Renal pelvis (tissue), 12 donors: ENCODE measurements around the gene SELENOM. TPM values are rescaled to one million over a fixed set of nuclear protein-coding genes. Genes with fewer than 3 reads are reported as not detected.

Source experiments
- DNase-seq: peaks from one replicate; pipeline ENCODE4 v3.0.0-alpha.2; 2013
- long read RNA-seq, 16 experiments: transcript quantifications; one replicate each; lab custom pipeline, GENCODE V29; 2026
- polyA plus RNA-seq, 3 donors: library from polyadenylated mRNA; unstranded; fragments of 120-200 nt; gene quantifications; one replicate each; pipeline ENCODE4 v1.2.1, GENCODE V29; 2013; ENCODE audit not compliant: insufficient read length in 3 of 3

SELENOM gene, protein sequence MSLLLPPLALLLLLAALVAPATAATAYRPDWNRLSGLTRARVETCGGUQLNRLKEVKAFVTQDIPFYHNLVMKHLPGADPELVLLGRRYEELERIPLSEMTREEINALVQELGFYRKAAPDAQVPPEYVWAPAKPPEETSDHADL
- polyA plus RNA-seq, result 10 to 100 TPM in 1 of 3 donors, 1 to 10 TPM in 2; 7.6 to 13.5 (median 9.3) TPM
- long read RNA-seq, donor 1, transcript SELENOM-201 (5 exons, 694 nt), result major isoform, 16 of 17 reads
- long read RNA-seq, donor 1, partial matches to known transcripts, result 0 of 17 reads
- long read RNA-seq, donor 1, other reads (novel, unspliced or antisense), result 0 of 17 reads
- long read RNA-seq, donor 2, transcript SELENOM-201 (5 exons, 694 nt), result major isoform, 20 of 24 reads
- long read RNA-seq, donor 2, partial matches to known transcripts, result 0 of 24 reads
- long read RNA-seq, donor 2, other reads (novel, unspliced or antisense), result 0 of 24 reads
- long read RNA-seq, donor 3, transcript SELENOM-201 (5 exons, 694 nt), result major isoform, 36 of 38 reads
- long read RNA-seq, donor 3, partial matches to known transcripts, result 0 of 38 reads
- long read RNA-seq, donor 3, other reads (novel, unspliced or antisense), result 0 of 38 reads
- long read RNA-seq, donor 4, transcript SELENOM-201 (5 exons, 694 nt), result major isoform, 32 of 33 reads
- long read RNA-seq, donor 4, partial matches to known transcripts, result 0 of 33 reads
- long read RNA-seq, donor 4, other reads (novel, unspliced or antisense), result 0 of 33 reads
- long read RNA-seq, donor 5, transcript SELENOM-201 (5 exons, 694 nt), result major isoform, 14 of 16 reads
- long read RNA-seq, donor 5, partial matches to known transcripts, result 0 of 16 reads
- long read RNA-seq, donor 5, other reads (novel, unspliced or antisense), result 0 of 16 reads
- long read RNA-seq, donor 6, transcript SELENOM-201 (5 exons, 694 nt), result major isoform, 15 of 15 reads
- long read RNA-seq, donor 6, partial matches to known transcripts, result 0 of 15 reads
- long read RNA-seq, donor 6, other reads (novel, unspliced or antisense), result 0 of 15 reads
- long read RNA-seq, donor 7, transcript SELENOM-201 (5 exons, 694 nt), result major isoform, 19 of 23 reads
- long read RNA-seq, donor 7, partial matches to known transcripts, result 0 of 23 reads
- long read RNA-seq, donor 7, other reads (novel, unspliced or antisense), result 0 of 23 reads
- long read RNA-seq, donor 8, transcript SELENOM-201 (5 exons, 694 nt), result major isoform, 35 of 36 reads
- long read RNA-seq, donor 8, partial matches to known transcripts, result 0 of 36 reads
- long read RNA-seq, donor 8, other reads (novel, unspliced or antisense), result 0 of 36 reads
- long read RNA-seq, donor 9, transcript SELENOM-201 (5 exons, 694 nt), result major isoform, 16 of 18 reads
- long read RNA-seq, donor 9, partial matches to known transcripts, result 0 of 18 reads
- long read RNA-seq, donor 9, other reads (novel, unspliced or antisense), result 0 of 18 reads
- long read RNA-seq, donor 10, transcript SELENOM-201 (5 exons, 694 nt), result major isoform, 11 of 12 reads
- long read RNA-seq, donor 10, partial matches to known transcripts, result 0 of 12 reads
- long read RNA-seq, donor 10, other reads (novel, unspliced or antisense), result 0 of 12 reads
- long read RNA-seq, donor 11, transcript SELENOM-201 (5 exons, 694 nt), result major isoform, 14 of 14 reads
- long read RNA-seq, donor 11, partial matches to known transcripts, result 0 of 14 reads
- long read RNA-seq, donor 11, other reads (novel, unspliced or antisense), result 0 of 14 reads
- long read RNA-seq, donor 12, transcript SELENOM-201 (5 exons, 694 nt), result major isoform, 19 of 21 reads
- long read RNA-seq, donor 12, partial matches to known transcripts, result 0 of 21 reads
- long read RNA-seq, donor 12, other reads (novel, unspliced or antisense), result 0 of 21 reads
- long read RNA-seq, donor 13, transcript SELENOM-201 (5 exons, 694 nt), result major isoform, 12 of 13 reads
- long read RNA-seq, donor 13, partial matches to known transcripts, result 0 of 13 reads
- long read RNA-seq, donor 13, other reads (novel, unspliced or antisense), result 0 of 13 reads
- long read RNA-seq, donor 14, transcript SELENOM-201 (5 exons, 694 nt), result major isoform, 33 of 34 reads
- long read RNA-seq, donor 14, partial matches to known transcripts, result 0 of 34 reads
- long read RNA-seq, donor 14, other reads (novel, unspliced or antisense), result 0 of 34 reads
- long read RNA-seq, donor 15, transcript SELENOM-201 (5 exons, 694 nt), result major isoform, 30 of 39 reads
- long read RNA-seq, donor 15, partial matches to known transcripts, result 8 of 39 reads
- long read RNA-seq, donor 15, other reads (novel, unspliced or antisense), result 0 of 39 reads
- long read RNA-seq, donor 16, transcript SELENOM-201 (5 exons, 694 nt), result major isoform, 30 of 30 reads
- long read RNA-seq, donor 16, partial matches to known transcripts, result 0 of 30 reads
- long read RNA-seq, donor 16, other reads (novel, unspliced or antisense), result 0 of 30 reads

DNA sequence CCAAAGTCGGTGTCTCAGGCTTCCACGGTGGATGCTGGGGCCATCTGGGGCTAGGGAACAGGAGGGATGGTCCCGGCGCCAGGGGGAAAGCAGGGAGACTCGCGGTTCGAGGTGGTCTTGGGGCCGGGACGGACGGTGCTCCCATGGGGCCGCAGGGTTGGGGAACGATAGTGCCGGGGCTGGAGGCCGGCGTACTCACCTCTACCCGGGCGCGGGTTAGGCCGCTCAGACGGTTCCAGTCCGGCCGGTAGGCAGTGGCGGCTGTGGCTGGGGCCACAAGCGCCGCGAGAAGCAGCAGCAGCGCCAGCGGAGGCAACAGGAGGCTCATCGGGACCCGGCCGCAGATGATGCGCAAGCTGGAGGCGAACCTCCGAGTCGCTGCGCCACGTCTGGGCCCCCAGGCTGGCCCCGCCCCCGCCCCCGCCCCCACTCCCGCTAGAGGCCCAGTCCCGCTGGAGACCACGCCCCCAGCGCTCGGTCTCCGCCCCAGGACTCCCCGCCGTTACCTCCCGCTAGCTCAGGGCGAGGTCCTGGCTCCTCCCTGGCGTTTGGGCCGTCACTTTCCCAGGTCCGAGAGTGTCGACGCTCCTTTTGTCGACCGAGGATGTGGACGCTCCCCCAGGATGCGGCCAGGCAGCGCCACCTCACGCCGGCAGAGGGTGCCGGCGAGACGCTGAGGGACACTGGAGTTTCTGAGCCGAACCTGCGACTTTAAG lies at the start of gene SELENOM:
Gene SELENOM, minus strand, starts transcription at position 391 of the 716 bp plus-strand sequence. Its CDS starts 63 bp downstream, at position 328.
- peak; percentile 93 for DNase-seq

DNA sequence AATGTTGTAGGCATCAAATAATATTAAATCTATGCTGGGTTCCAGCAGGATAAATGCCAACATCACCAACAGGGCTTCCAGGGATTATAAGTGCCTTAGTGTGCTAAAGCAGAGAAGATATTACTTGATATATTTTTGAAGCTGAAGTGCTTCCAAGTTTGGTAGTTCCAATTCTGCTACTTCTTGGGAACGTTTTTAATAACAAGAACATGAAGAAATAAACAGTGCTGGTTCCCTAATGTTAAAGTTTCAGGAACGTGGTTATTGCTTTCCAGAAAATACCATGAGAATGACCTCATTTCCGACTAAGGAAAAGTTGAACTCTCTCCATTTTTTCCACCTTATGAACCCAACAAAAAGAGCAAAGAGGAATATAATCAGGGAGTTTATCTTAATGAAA lies 48.1 kb upstream of the SELENOM start:
- no peak for DNase-seq

DNA sequence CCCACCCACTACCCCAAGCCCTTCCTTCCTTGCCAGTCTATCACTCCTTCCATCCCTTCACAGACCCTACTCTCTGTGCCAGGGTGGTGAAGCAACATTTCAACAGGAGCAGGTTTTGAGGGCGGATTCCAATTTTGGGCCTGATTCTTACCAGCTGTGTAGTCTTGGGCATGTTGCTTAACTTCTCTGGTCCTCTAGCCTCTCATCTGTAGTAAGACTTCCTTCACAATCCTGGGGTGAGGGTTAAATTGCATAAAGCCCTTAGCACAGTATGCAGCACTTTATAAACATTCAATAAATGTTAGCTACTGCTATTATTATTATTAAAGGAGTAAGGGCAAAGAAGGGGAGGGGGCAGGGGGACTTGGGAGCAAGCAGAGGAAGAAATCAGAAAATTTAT lies 47.6 kb upstream of the SELENOM start:
- no peak for DNase-seq

DNA sequence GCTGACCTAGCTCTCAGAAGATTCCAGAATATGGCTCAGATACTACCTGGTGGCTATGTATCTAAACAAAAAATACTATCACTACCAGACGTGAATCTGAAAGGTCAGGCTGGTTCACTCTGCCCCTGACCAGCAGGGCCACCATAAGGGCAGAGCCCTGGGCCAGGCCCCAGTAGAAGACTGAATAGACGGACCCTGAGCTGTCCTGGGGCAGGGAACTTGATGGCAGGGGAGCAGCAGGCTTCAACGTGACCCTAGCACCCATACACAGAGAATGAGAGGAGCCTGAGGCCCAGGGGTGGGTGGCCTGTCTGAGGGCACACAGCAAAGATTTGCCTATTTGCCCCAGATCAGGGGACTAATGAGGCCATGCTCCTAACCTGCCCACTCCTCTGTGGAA lies 46.0 kb upstream of the SELENOM start:
- DNase-seq, result no peak

- no peak for DNase-seq
Observed at GRCh38 chr22:31151872-31152271, 44.5 kb upstream of the SELENOM start.

DNA sequence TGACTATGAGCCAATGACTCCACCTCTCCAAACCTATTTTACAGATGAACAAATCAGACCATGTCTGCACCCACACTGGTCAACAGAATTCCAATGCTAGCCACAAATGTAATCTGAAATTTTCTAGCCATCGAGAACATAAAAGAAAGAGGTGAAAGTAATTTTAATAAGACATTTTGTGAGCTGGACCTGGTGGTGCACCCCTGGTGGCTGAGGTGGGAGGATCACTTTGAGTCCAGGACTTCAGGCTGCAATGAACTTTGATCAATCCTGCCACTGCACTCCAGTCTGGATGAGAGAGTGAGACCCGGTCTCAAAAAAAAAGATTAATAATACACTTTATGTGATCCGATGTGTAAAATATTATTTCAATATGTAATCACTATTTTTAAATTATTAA lies 43.2 kb upstream of the SELENOM start:
- no peak for DNase-seq

DNA sequence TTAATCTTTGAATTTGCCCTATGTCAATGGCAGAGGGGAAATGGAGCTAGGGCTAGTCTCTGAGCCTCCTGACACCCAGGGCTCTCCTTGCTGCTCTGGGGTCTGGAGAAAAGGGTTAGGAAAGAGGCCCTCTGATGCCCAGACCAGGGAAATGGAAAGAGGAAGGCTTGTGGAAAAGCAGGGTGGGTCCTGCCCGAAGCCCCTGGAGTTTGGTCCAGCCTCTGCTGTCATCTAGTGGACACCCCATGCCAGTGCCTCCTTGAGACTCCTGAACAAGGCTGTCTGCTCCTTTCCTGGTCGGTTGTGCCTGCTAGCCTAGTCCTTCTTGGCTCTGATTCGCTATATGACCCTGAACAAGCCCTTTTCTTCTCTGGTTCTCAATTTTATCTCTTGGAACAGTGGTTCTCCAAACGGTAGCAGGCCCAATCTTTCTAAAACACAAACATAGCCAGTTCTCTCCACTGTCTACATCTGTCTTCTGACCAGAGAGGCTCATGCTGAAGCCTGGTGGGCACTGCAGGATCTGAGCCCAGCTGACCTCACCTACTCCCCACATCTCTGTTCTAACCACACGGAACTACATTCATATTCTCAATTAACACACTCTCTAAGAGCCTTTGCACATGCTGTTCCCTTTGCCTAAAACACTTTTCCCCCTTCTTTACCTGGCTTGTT lies 41.7 kb upstream of the SELENOM start:
- DNase-seq, result peak; percentile 58

DNA sequence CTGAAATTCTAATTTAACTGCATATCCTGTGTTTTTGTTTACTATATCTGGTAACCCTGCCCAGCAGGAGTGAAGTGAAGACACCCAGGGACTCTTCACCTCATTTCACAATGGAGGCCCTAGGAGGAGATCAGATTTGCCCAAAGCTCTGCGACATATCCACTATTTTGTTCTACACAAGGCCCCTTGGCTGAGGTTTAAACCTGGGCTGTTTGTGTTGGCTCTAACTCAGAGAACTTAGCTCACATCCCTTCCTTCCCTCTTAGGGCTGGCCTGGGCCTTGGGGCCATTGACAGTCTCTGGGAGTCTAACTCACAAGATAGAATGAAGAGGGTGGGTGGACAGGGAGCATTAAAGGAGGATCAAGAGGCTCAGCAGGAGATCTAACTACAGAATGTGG lies 41.1 kb upstream of the SELENOM start:
- no peak for DNase-seq

GRCh38 chr22:31144223-31144622 lies 36.9 kb upstream of the SELENOM start:
- DNase-seq, result no peak

- no peak for DNase-seq
Observed at GRCh38 chr22:31143537-31143936, 36.2 kb upstream of the SELENOM start.

- no peak for DNase-seq
Observed at GRCh38 chr22:31143038-31143437, 35.7 kb upstream of the SELENOM start.

DNA sequence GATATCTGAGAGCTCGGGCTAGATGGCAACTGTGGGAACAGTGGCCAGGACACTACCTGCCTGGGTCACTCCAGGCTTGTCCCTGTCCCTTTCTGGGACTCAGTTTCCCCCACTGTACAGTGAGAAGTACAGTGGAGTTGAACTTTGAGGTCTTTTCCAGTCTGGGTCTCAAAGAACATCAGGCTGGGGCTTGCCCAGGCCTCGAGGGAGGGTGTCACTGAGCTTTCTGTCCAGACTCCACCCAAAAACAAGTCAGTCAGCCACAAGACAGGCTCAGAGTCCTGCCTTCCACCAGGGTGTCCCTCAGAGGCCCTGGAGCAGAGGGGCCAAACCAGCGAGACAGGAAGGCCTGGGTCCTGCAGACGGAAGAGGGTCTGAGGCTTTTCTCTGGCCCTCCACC lies 34.9 kb upstream of the SELENOM start:
- no peak for DNase-seq

- DNase-seq, result no peak
Observed at GRCh38 chr22:31141551-31141950, 34.2 kb upstream of the SELENOM start.

DNA sequence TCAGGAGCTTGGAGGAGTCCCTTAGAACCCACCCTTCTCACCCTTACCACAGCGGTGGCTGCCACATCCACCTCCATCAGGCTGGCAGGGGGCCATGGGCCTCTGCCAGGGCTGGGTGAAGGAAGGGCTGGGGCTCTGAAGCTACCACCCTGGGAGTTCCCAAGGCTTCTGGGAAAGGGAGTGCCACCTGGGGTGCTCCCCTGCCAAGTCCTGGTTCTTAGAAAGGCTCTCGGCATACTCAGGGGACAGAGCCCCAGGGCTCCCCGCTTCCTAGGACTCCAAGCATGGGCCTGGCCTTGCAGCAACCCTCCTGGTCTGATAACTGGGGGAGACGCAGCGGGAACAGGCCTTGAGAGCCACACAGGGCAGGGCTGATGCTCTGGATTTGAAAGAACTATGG lies 33.4 kb upstream of the SELENOM start:
- no peak for DNase-seq

- DNase-seq, result peak; percentile 60
Observed at GRCh38 chr22:31139866-31140716, 32.7 kb upstream of the SELENOM start, which contains the start of gene PLA2G3. Gene PLA2G3 (minus strand): TSS chr22:31140508. CDS start chr22:31140354, 154 bp downstream.

- DNase-seq, result no peak
Observed at GRCh38 chr22:31139066-31139465, 31.7 kb upstream of the SELENOM start.

GRCh38 chr22:31138126-31138525 lies 30.8 kb upstream of the SELENOM start:
- DNase-seq, result no peak
